Ammon's horn (tissue), 1 donor: Measurements from ENCODE around the gene WBP11.
"Not testable (repeated sequence)": the region's sequence is repeated elsewhere in the genome, so short reads cannot be mapped to it uniquely, and the experiment has no call there.

Experiments used
- DNase-seq: peaks from one replicate; pipeline ENCODE4 v3.0.0-alpha.2; 2016; ENCODE audit warnings: low spot score

WBP11 gene

GRCh38 chr12:14771651-14772137 is 31.6 kb downstream of the WBP11 start:
- no peak for DNase-seq

DNA sequence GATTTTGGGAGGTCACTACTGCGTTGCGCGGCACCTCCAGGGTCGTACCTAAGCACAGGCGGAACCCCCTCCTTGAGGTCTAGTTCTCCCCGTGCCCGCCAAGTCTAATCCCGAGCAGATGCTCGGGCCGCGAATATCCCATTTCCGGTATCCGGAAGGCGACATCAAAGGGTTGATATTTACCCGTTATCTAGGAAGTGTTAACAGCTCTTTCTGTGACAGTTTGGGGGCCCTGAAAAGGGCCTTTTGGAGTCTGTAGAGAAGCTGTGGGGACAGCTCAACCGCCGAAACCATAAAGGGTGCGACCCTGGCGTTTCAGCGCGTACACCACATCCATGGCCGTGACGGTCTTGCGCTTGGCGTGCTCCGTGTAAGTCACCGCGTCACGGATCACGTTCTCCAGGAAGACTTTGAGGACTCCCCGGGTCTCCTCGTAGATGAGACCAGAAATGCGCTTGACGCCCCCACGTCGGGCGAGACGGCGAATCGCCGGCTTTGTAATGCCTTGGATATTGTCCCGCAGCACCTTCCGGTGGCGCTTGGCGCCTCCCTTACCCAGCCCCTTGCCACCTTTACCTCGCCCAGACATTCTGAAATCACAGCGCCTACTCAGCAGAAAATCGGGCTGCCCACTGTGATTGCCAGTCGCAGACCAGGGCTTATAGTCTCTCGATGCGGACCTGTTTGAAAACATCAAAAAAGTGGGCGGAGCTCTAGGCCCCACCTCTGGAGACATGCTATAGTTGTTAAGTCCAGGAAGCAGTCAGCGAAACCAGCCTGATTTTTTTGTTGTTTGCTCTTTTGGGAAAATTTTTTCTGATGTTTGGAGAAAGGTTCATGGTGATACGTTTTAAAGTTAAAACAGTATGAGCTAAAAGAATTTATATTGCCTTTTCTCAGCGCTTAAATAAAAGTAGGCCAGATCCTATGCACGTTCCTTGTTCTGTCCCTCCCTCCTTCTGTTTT is 32.5 kb downstream of the WBP11 start:
- peak; percentile 89 for DNase-seq

GRCh38 chr12:14769969-14770495 is 33.2 kb downstream of the WBP11 start:
- DNase-seq, result peak; percentile 81

GRCh38 chr12:14769466-14769968 is 33.8 kb downstream of the WBP11 start:
- DNase-seq, result peak; percentile 31

GRCh38 chr12:14768823-14769405 is 34.4 kb downstream of the WBP11 start:
- DNase-seq, result no peak

GRCh38 chr12:14767617-14768016 is 35.7 kb downstream of the WBP11 start:
- DNase-seq, result no peak

DNA sequence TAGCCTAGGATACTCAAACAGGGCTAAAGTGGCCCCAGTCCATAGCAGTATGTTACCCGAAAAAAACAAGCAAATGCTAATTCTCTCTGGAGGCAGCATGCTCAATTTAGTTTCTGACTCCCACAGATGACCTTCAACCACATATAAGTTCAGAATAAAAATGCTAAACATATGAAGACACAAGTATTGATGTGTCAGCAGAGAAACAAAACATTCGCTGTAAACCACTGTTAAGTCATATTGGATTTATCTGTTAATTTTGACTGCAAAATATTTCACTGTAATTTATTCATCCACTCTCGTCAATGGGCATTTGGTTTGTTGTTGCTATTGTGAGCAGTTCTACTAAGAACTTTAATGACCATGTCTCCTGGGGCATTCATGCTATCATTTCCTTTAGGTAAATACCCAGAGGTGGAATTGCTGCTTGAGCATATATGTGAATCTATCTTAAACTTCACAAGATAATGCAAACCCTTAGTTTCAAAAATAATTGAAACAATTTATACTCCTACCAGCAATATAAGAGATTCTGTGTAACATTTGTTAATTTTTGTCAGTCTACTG is 36.5 kb downstream of the WBP11 start:
- no peak for DNase-seq

GRCh38 chr12:14766020-14766419 is 37.3 kb downstream of the WBP11 start:
- DNase-seq, result not testable (repeated sequence)

- DNase-seq, result no peak
Observed at GRCh38 chr12:14765398-14765797, 37.9 kb downstream of the WBP11 start.

GRCh38 chr12:14759711-14760280 is 43.5 kb downstream of the WBP11 start:
- DNase-seq, result not testable (repeated sequence)

GRCh38 chr12:14756334-14757143 is 46.7 kb downstream of the WBP11 start:
- no peak for DNase-seq

DNA sequence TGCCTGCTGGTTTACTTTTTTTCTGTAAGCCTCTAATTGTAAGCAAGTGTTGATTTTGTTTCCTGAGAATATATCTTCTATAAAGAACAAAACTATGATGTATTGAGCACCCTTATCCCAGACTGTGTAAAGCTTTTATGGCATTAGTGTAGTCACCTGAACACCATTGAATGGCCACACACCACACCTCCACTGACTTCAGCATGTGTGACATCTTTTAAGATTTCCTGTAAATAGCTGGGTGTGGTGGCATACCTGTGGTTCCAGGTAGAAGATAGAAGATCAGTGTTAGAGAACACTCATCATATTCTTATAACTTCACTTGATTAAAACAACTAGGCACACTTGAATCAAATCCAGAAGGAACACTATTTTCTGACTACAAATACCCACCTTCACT is 51.3 kb downstream of the WBP11 start:
- DNase-seq, result no peak

DNA sequence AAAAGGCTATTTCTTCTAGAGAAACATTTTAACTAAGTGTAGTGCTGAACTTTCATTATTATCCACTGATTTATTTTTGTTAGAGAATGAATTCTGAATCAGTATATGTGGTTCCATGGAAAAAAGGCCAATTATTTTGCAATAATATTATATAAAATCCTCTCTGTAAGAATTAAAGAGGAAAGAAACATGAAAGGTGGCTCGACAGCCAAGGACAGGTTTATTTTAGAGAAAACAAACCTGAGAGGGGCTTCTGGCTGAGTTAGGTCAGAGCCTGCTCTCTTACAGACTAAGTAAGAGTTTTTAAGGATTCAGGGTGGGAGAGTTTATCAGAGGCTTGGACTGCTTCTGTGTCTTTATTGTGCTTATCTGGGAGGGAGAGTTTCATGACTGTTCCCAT is 60.2 kb downstream of the WBP11 start:
- DNase-seq, result no peak

DNA sequence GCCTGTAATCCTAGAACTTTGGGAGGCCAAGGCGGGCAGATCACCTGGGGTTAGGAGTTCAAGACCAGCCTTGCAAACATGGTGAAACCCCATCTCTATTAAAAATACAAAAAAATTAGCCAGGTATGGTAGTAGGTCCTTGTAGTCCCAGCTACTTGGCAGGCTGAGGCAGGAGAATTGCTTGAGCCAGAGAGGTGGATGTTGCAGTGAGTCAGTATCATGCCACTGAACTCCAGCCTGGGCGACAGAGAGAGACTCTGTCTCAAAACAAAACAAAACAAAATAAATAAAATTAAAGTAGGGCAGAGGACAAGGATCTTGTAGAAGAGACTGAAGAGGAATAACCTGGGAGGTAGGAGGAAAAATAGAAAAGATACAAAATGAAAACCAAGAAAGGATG is 61.3 kb downstream of the WBP11 start:
- no peak for DNase-seq

GRCh38 chr12:14741153-14741552 is 62.1 kb downstream of the WBP11 start:
- DNase-seq, result no peak

GRCh38 chr12:14736441-14736840 is 66.8 kb downstream of the WBP11 start:
- not testable (repeated sequence) for DNase-seq
